Esophagus squamous epithelium (tissue), 4 donors: ENCODE results near the gene MBD4.

Source experiments
- POLR2A ChIP-seq, 4 donors: fragments of 450-650 bp; IDR thresholded peaks; one replicate each; pipeline ENCODE4 v1.6.1; 2017; ENCODE audit warnings: antibody characterized with exemption in 4 of 4, mild to moderate bottlenecking in 4 of 4, moderate library complexity in 3 of 4
- TF ChIP-seq, protein P1 (sequence below), 6 experiments: fragments of 450-650 bp in 4 of 6; fragments of 200-600 bp in 2 of 6; sonication (generic) in 2 of 6; IDR thresholded peaks; one replicate each; pipeline ENCODE4 v1.5.1; 2016 to 2019; ENCODE audit warnings: antibody characterized with exemption in 6 of 6, mild to moderate bottlenecking in 4 of 6, moderate library complexity in 4 of 6

DNA sequence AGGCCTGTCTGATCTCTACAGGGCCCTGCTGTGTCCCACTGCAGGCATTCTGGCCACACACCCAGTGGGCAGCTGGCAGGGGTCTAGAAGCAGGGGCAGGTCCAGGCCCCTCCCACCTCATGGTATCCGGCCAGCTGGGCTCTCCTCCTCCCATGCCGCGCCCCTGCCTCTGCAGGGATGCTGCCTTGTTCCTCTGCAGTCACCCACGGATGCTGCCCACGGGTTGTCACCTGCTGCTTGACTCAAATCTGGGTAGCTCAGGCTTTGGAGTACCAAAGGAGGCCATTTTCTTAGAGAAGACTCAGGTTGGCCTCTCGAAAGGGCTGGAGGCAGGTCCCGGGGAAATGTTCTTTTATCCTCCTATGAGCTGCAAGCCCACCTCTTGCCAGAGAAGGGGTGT is 36.3 kb downstream of the MBD4 start:
- TF ChIP-seq, protein P1, sequence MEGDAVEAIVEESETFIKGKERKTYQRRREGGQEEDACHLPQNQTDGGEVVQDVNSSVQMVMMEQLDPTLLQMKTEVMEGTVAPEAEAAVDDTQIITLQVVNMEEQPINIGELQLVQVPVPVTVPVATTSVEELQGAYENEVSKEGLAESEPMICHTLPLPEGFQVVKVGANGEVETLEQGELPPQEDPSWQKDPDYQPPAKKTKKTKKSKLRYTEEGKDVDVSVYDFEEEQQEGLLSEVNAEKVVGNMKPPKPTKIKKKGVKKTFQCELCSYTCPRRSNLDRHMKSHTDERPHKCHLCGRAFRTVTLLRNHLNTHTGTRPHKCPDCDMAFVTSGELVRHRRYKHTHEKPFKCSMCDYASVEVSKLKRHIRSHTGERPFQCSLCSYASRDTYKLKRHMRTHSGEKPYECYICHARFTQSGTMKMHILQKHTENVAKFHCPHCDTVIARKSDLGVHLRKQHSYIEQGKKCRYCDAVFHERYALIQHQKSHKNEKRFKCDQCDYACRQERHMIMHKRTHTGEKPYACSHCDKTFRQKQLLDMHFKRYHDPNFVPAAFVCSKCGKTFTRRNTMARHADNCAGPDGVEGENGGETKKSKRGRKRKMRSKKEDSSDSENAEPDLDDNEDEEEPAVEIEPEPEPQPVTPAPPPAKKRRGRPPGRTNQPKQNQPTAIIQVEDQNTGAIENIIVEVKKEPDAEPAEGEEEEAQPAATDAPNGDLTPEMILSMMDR (IDR thresholded peaks at IDR 0.05), result no peak
- TF ChIP-seq POLR2A (IDR thresholded peaks at IDR 0.05), result no peak
